HG02840 (cell line): ENCODE measurements around the gene GBX2.
"Not testable (repeated sequence)": the region's sequence is repeated elsewhere in the genome, so short reads cannot be mapped to it uniquely, and the experiment has no call there.

Experiments
- ATAC-seq: cut with Tn5 transposase; IDR thresholded peaks from one replicate; pipeline ENCODE4 v1.9.1; 2021; ENCODE audit warnings: mild to moderate bottlenecking, moderate library complexity, moderate number of reproducible peaks; ENCODE audit not compliant: unreplicated experiment, low FRiP score

GBX2 gene

DNA sequence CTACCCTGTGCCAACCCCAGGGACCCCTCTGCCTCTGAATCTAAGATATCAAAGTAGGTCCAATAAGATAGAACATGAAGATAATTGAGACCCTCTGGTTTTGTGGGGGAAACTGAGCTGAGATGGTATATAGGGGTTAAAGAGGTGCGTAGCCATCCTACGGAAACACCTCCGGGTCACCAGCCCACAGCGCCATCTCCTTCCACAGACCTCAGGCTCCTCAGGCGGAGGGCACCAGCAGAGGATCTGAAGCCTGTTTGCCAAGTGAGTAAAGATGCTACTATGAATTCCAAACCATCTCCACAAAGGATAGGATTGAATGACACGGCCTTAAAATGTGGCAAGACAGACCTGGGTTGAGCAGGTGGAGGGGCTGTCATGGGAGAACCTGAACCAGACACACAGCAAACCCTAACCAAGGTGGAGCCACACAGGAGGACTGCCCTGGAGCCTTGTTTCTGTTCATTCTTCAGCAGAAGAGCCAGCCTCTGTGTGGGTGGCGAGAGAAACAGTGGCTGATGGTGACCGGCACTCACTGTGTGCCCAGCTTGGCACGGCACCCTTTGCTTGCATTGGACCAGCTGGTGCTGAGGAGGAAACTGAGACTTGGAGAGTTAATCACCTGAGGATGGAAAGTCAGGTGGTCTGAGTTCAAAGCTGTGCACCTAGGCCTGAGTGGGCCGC is 10.2 kb downstream of the GBX2 start:
- ATAC-seq = no peak

GRCh38 chr2:236157366-236157765 is 10.8 kb downstream of the GBX2 start:
- no peak for ATAC-seq

- ATAC-seq = no peak
These were observed 11.4 kb downstream of the GBX2 start for GRCh38 chr2:236156860-236157194.

- ATAC-seq = no peak
These were observed 11.9 kb downstream of the GBX2 start for GRCh38 chr2:236156095-236156859.

GRCh38 chr2:236155406-236155805 is 12.8 kb downstream of the GBX2 start:
- ATAC-seq = no peak

- no peak for ATAC-seq
These were observed 21.8 kb downstream of the GBX2 start for GRCh38 chr2:236146436-236146835.

- ATAC-seq = no peak
These were observed 24.4 kb downstream of the GBX2 start for GRCh38 chr2:236143811-236144210.

DNA sequence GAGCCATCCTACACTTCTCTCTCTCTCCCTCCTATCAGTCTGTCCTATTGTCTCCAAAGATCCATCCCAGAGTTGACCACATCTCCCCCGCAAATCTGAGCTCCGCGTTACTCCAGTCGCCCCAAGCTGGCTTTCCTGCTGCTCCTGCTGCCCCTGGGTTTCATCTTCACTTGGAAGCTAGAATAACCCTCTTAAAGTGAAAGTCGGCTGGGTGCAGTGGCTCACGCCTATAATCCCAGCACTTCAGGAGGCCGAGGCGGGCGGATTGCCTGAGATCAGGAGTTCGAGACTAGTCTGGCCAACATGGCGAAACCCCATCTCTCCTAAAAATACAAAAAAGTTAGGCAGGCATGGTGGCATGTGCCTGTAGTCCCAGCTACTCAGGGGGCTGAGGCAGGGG is 26.6 kb downstream of the GBX2 start:
- ATAC-seq = not testable (repeated sequence)

- no peak for ATAC-seq
These were observed 31.1 kb downstream of the GBX2 start for GRCh38 chr2:236137066-236137465.

DNA sequence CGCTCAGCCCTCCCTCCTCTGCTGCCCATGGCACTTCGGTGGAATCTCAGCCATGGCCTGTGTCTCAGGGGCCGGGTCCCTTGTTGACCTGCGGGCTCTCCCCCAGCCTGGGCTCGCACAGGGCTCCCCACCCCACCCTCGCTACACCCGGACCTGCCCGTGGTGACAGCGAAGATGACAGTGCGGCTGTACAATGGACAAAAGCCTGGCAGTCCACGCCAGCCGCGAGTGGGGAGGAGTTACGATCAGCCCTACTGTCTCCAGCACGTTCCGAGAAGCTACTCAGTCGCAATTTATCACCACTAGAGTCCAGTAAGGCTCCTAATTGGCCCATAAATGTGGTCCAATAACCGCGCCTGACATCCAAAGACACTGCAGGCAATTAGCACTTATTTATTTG is 31.6 kb downstream of the GBX2 start:
- ATAC-seq = no peak

DNA sequence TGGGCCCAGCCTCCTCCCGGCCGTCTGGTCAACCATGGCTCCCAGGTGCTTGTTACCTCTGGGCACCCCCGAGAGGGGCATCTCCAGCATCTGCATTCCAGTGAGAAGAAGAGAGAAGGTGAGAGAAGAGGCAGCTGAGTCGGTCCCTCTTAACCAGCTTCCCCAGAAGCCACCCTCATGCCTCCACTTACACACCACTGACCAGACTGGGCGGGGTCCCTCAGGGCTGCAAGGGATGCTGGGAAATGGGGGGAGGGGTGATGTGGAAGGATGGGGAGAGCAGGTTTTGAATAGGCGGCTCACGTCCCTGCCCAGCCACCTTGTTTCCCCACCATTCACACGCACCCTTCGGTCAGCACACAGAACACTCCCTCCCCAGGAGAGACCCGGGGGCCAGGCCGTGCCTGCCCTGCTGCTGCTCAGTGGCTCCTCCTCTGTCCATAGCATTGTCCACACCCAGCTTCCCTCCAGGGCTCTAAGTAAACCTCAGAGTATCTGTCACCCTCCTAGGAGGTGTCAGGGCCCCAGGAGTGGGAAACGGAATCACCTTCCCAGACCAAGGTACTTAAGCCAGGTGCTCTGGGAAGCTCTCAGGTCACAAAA is 34.7 kb downstream of the GBX2 start:
- no peak for ATAC-seq

DNA sequence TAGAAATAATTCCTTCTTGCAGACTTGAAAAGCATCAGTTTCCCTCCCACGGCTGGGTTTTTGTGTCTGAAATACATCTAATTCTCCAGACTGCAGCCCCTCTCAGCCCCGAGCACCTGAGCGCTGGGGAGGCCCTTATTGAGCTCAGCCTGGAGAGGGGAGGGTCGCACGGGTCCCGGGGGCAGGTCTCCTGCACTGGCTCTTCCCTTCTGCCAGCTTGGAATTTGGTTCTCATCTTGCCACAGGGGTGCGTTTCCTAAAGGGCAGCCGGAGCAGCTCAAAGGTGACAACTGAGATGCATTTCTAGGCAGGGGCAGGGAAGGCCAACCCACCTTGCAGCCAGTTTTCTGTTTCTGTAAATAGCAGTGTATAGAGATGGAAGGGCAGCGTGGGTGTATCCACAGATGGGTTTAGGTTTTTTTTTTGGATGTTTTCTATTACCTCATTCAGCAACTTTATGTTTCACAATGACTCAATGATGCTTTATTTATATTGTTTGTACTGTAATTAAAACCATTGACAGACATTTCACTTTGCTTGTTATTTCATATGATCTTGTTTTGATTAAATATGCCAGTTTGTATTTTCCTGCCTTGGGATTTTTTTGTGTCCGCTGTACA is 37.0 kb downstream of the GBX2 start:
- ATAC-seq = no peak

DNA sequence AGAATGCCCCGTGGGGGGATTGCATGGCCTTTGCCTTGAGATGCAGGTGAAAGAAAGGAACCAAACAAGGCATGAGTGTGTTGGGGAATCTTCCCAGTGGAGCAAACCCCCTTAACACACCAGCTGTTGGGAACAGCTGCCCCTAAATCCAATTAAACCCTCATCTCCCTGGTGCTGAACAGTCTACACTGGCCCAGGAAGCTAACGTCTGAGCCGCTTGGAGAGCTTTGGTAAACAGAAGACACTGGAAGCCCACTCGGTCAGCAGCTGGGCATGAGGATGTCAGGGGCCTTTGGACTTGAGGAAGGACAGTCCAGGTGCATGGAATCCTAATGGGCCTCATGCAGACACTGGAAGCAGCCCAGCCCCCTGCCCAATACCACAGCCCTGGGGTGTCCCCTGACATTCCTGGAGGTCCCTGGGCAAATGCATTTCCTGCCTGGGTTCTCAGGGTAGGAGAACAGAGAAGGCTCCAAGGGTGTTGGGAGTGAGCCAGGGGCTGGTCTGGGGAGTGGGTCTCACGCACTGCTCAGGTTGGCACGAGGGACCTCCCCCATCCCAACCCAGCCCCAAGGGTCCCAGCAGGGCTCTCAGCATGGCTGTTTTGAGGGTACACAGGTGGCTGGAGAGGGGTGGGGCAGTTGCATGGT is 37.7 kb downstream of the GBX2 start:
- no peak for ATAC-seq

DNA sequence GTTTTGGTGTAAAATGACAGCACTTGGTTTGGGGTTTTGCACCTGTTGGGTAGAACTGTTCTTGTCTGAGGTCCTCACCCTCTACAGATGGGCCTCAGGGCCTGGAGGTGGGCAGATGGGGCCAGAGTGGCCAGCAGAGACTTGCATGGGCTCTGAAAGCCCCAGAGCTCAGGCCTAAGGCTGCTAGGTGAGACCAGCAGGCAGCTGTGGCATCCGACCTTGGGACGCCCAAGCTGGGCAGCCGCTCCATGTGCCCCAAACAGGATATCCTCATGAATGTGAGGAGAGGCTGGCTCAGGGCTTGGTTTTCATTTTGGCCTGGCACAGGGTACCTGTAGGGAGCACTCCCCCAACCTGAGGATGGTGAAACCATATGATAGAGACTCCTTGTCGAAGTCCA is 38.3 kb downstream of the GBX2 start:
- no peak for ATAC-seq

DNA sequence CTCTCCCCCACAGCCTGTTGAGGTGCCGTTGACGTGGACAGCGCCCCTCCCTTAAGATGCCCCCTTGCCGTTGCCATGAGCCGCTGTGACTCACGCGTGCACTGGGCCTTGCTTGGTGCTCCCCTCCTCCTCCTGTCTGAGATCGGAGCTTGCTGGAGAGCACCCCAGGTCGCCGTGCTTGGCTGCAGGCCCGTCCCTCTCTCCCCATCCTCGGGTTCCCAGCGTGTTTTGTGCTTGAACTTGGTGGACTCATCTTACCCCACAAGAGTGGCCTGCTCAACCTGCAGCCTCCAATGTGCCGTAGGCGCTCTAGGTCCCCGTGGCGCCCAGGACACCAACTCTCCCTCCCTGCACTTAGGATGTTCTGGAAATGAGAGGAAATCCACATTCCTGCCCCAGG is 39.9 kb downstream of the GBX2 start:
- no peak for ATAC-seq

DNA sequence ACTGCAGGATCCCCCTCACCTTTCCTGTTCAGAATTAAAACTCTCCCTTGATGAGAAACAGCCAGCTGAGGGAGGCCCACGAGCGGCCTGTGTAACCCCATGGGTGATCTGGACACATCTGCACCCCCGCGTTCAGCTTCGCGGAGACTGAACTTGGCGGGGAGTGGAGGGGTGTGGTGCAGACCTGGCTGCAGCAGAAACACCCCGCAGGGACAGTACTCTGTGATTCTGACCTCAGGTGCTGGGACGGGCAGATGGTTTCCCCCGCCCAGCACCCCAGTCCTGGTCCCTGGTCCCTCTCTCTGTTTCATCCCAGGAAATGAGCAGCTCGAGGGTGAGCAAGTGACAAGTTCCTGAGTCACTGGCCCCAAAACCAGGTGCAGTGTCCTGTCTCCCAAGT is 41.2 kb downstream of the GBX2 start:
- no peak for ATAC-seq

DNA sequence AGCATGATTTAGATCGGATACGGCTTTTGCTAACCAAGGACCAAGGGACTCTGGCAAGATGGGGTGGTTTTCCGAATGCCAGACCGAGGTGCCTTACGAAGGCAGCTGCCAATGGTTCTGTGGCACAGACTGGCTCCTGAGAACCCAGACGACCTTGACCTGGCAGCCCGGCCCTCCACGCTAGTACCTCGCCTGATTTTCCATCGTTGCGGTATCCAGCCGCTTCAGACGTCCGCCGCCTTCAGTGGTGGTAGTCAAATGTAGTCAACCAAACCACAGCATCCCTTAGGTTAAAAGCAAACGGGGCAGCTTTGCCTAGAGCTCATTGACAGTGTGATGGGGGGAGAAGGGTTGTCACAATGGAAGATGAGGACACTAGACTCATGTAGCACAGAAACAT is 42.6 kb downstream of the GBX2 start:
- ATAC-seq = no peak

GRCh38 chr2:236124182-236124893 is 43.8 kb downstream of the GBX2 start:
- ATAC-seq = no peak

GRCh38 chr2:236123716-236124115 is 44.5 kb downstream of the GBX2 start:
- ATAC-seq = no peak

GRCh38 chr2:236122236-236122635 is 46.0 kb downstream of the GBX2 start:
- ATAC-seq = no peak
